ENCODE measurements around the gene FMO2. TPM values are rescaled to one million over a fixed set of nuclear protein-coding genes. Genes with fewer than 3 reads are reported as not detected.

The FMO2 gene
- total and polyA plus RNA-seq, 8 donors, result 13.7 to 63.4 (median 26.2) TPM

- Histone ChIP-seq H3K27me3 (no peaks in the 10 kb centered on the region), H3K27ac (no peak overlapping the region), H3K9me3 (no peaks in the 10 kb centered on the region), H3K36me3 (no peaks in the 10 kb centered on the region), H3K4me3 (no peak overlapping the region), H3K4me1 (peaks cover 0 to 6% of the 10 kb centered on the region in 2 donors)
- intact Hi-C loops (cut with DNase I), result no loop called here
- TF ChIP-seq CTCF (IDR thresholded peaks at IDR 0.05), result no peak
- no peak for ATAC-seq
- no peak for DNase-seq
Measured at GRCh38 chr1:171217658-171218443, 32.8 kb downstream of the FMO2 start.

GRCh38 chr1:171218661-171219060 lies 33.6 kb downstream of the FMO2 start:
- intact Hi-C loops (cut with DNase I), result no loop called here
- Histone ChIP-seq H3K27ac (no peak overlapping the region), H3K27me3 (no peaks in the 10 kb centered on the region)

GRCh38 chr1:171219346-171220080 lies 34.4 kb downstream of the FMO2 start:
- H3K9me3 ChIP-seq, result no peaks in the 10 kb centered on the region
- no peak for DNase-seq
- no peak for TF ChIP-seq CTCF (IDR thresholded peaks at IDR 0.05)
- H3K36me3 ChIP-seq, result no peaks in the 10 kb centered on the region
- no peaks in the 10 kb centered on the region for H3K27me3 ChIP-seq
- peak; percentile 34 for ATAC-seq
- H3K27ac ChIP-seq, result peak overlapping the region in 1 of 2 donors; percentile 75
- H3K4me1 ChIP-seq, result peaks cover 0 to 6% of the 10 kb centered on the region in 2 donors
- intact Hi-C loops (cut with DNase I), result loop anchor here in 1 of 2 donors (10.0 kb wide), 2 partner anchors 135 to 255 kb away; no protein-coding TSS in a partner anchor
- no peak overlapping the region for H3K4me3 ChIP-seq

More at GRCh38 chr1:171218661-171219060, 33.6 kb downstream of the FMO2 start:
- DNase-seq (no peak), ATAC-seq (no peak)
- no peaks in the 10 kb centered on the region for H3K36me3 ChIP-seq
- no peaks in the 10 kb centered on the region for H3K9me3 ChIP-seq
- no peak for TF ChIP-seq CTCF (IDR thresholded peaks at IDR 0.05)
- H3K4me3 ChIP-seq, result no peak overlapping the region
- peaks cover 0 to 6% of the 10 kb centered on the region in 2 donors for H3K4me1 ChIP-seq

- H3K4me1 ChIP-seq, result peaks cover 0 to 6% of the 10 kb centered on the region in 2 donors
- no peaks in the 10 kb centered on the region for H3K36me3 ChIP-seq
- no peaks in the 10 kb centered on the region for H3K9me3 ChIP-seq
- intact Hi-C loops (cut with DNase I), result loop anchor here in 1 of 2 donors (10.0 kb wide), 2 partner anchors 135 to 255 kb away; no protein-coding TSS in a partner anchor
- peak overlapping the region; percentile 53 to 75 for H3K27ac ChIP-seq
- TF ChIP-seq CTCF (IDR thresholded peaks at IDR 0.05), result no peak
- ATAC-seq (peak; percentile 47), DNase-seq (no peak)
- H3K27me3 ChIP-seq, result no peaks in the 10 kb centered on the region
- H3K4me3 ChIP-seq, result no peak overlapping the region
Measured at GRCh38 chr1:171220081-171220420, 35.0 kb downstream of the FMO2 start.

GRCh38 chr1:171220581-171221054 lies 35.5 kb downstream of the FMO2 start:
- no peaks in the 10 kb centered on the region for H3K27me3 ChIP-seq
- TF ChIP-seq CTCF (IDR thresholded peaks at IDR 0.05), result no peak
- no peaks in the 10 kb centered on the region for H3K36me3 ChIP-seq
- H3K27ac ChIP-seq, result peak overlapping the region; percentile 53 to 75
- ATAC-seq, result peak; percentile 59
- peak in 2 of 4 donors; percentile 82 to 87 for DNase-seq
- intact Hi-C loops (cut with DNase I), result loop anchor here in 1 of 2 donors (10.0 kb wide), 2 partner anchors 136 to 256 kb away; no protein-coding TSS in a partner anchor
- H3K9me3 ChIP-seq, result no peaks in the 10 kb centered on the region
- no peak overlapping the region for H3K4me3 ChIP-seq
- peaks cover 0 to 6% of the 10 kb centered on the region in 2 donors for H3K4me1 ChIP-seq
